ENCODE data around the gene PTGES2.

PTGES2 gene

GRCh38 chr9:128153947-128154695 lies 26.6 kb upstream of the PTGES2 start:
- DNase-seq (ENCODE audit: low read depth in 2 of 2, low spot score in 1 of 2): no peak

GRCh38 chr9:128153060-128153946 lies 25.8 kb upstream of the PTGES2 start:
- no peak for DNase-seq (ENCODE audit: low read depth in 2 of 2, low spot score in 1 of 2)

- DNase-seq (ENCODE audit: low read depth in 2 of 2, low spot score in 1 of 2): no peak
Observed at GRCh38 chr9:128152133-128153059, 24.9 kb upstream of the PTGES2 start.

- DNase-seq (ENCODE audit: low read depth in 2 of 2, low spot score in 1 of 2): no peak
Observed at GRCh38 chr9:128151309-128152132, 24.0 kb upstream of the PTGES2 start.

GRCh38 chr9:128150594-128151308 lies 23.2 kb upstream of the PTGES2 start:
- DNase-seq (ENCODE audit: low read depth in 2 of 2, low spot score in 1 of 2): no peak

GRCh38 chr9:128149951-128150593 lies 22.5 kb upstream of the PTGES2 start:
- no peak for DNase-seq (ENCODE audit: low read depth in 2 of 2, low spot score in 1 of 2)

GRCh38 chr9:128149001-128149701 lies 21.6 kb upstream of the PTGES2 start, which contains the start of gene LCN2:
Gene LCN2 (plus strand): TSS chr9:128149453. CDS start chr9:128149526, 73 bp downstream.
- no peak for DNase-seq (ENCODE audit: low read depth in 2 of 2, low spot score in 1 of 2)

GRCh38 chr9:128148509-128149000 lies 21.0 kb upstream of the PTGES2 start:
- DNase-seq (ENCODE audit: low read depth in 2 of 2, low spot score in 1 of 2): no peak

GRCh38 chr9:128146591-128147120 lies 19.1 kb upstream of the PTGES2 start:
- no peak for DNase-seq (ENCODE audit: low read depth in 2 of 2, low spot score in 1 of 2)

- DNase-seq (ENCODE audit: low read depth in 2 of 2, low spot score in 1 of 2): no peak
Observed at GRCh38 chr9:128145951-128146351, 18.4 kb upstream of the PTGES2 start.

- no peak for DNase-seq (ENCODE audit: low read depth in 2 of 2, low spot score in 1 of 2)
Observed at GRCh38 chr9:128145536-128145935, 18.0 kb upstream of the PTGES2 start.

- DNase-seq (ENCODE audit: low read depth in 2 of 2, low spot score in 1 of 2): no peak
Observed at GRCh38 chr9:128144239-128145181, 17.0 kb upstream of the PTGES2 start.

- DNase-seq (ENCODE audit: low read depth in 2 of 2, low spot score in 1 of 2): no peak
Observed at GRCh38 chr9:128143525-128144238, 16.2 kb upstream of the PTGES2 start.

GRCh38 chr9:128142596-128142995 lies 15.1 kb upstream of the PTGES2 start:
- DNase-seq (ENCODE audit: low read depth in 2 of 2, low spot score in 1 of 2): no peak

- no peak for DNase-seq (ENCODE audit: low read depth in 2 of 2, low spot score in 1 of 2)
Observed at GRCh38 chr9:128142061-128142460, 14.5 kb upstream of the PTGES2 start.

- DNase-seq (ENCODE audit: low read depth in 2 of 2, low spot score in 1 of 2): no peak
Observed at GRCh38 chr9:128141604-128142003, 14.1 kb upstream of the PTGES2 start.
